ENCODE data around the gene ZNF333.
"Not testable (repeated sequence)": the region's sequence is repeated elsewhere in the genome, so short reads cannot be mapped to it uniquely, and the experiment has no call there.

The ZNF333 gene

GRCh38 chr19:14770136-14770535 lies 80.3 kb downstream of the ZNF333 start:
- DNase-seq = no peak

GRCh38 chr19:14770944-14771839 lies 81.3 kb downstream of the ZNF333 start:
- no peak for DNase-seq

GRCh38 chr19:14772467-14772866 lies 82.6 kb downstream of the ZNF333 start:
- no peak for DNase-seq

- DNase-seq = no peak
Measured at GRCh38 chr19:14772995-14773394, 83.1 kb downstream of the ZNF333 start.

GRCh38 chr19:14773722-14774121 lies 83.9 kb downstream of the ZNF333 start:
- DNase-seq = not testable (repeated sequence)

GRCh38 chr19:14774373-14774772 lies 84.5 kb downstream of the ZNF333 start:
- DNase-seq = no peak

- DNase-seq = not testable (repeated sequence)
Measured at GRCh38 chr19:14775326-14775725, 85.5 kb downstream of the ZNF333 start.

GRCh38 chr19:14775869-14776586 lies 86.2 kb downstream of the ZNF333 start:
- no peak for DNase-seq

GRCh38 chr19:14777645-14778044 lies 87.8 kb downstream of the ZNF333 start:
- DNase-seq = not testable (repeated sequence)

- not testable (repeated sequence) for DNase-seq
Measured at GRCh38 chr19:14778110-14778845, 88.4 kb downstream of the ZNF333 start, which contains the start of gene ADGRE2. TSS of gene ADGRE2 (minus strand) at chr19:14778560. CDS start at chr19:14776756, 1,804 bp downstream.

- DNase-seq = no peak
Measured at GRCh38 chr19:14779151-14779550, 89.3 kb downstream of the ZNF333 start.

- DNase-seq = not testable (repeated sequence)
Measured at GRCh38 chr19:14780622-14781225, 90.9 kb downstream of the ZNF333 start.

GRCh38 chr19:14781713-14782536 lies 92.1 kb downstream of the ZNF333 start:
- DNase-seq = not testable (repeated sequence)

- DNase-seq = no peak
Measured at GRCh38 chr19:14782626-14783409, 93.0 kb downstream of the ZNF333 start.

All from SIG-M5 (cell line).